ENCODE results near the gene IZUMO1.

- no peak for TF ChIP-seq EZH2 (IDR thresholded peaks at IDR 0.05; ENCODE audit: borderline replicate concordance, low read depth, low read length, poor library complexity, severe bottlenecking)
- TF ChIP-seq CTCF (conservative IDR thresholded peaks at IDR 0.05; ENCODE audit: low read depth, low read length): peak; percentile 99
Observed at GRCh38 chr19:48795055-48795684, 48.5 kb upstream of the IZUMO1 start.
